OCI-LY7 (cell line): ENCODE data around the gene S100A9.

Experiments
- EZH2phosphoT487 ChIP-seq: fragments of 200-600 bp; sonication (generic); IDR thresholded peaks from 2 replicates; pipeline ENCODE4 v1.6.1; 2018; ENCODE audit warnings: low read depth, borderline replicate concordance, mild to moderate bottlenecking, mixed run types, antibody characterized with exemption, low read length, moderate library complexity, mixed read lengths
- TF ChIP-seq, protein P1 (sequence below): fragments of 200-600 bp; sonication (generic); conservative IDR thresholded peaks from 2 replicates; pipeline ENCODE4 v1.5.1; 2014; ENCODE audit warnings: mild to moderate bottlenecking, antibody characterized with exemption, low read length, moderate library complexity, mixed read lengths

DNA sequence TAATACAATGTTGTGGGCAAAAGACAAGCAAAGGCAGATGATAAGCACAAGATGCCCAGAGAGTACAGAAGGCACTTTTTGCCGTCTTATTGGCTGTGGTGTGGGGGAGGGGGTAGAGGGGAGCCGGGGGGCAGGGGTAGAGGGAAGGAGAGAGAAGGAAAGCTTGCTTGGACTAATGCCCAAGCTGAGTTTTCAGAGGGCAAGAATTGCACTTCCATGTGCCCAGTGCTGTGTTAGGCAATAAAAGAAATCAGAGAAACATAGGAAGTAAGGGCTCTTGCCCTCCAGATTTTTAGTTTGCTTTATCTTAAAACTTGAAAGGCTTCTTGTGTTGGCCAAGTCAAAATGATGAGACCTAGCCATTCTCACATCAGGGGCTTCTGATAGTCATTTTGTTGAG is 9.4 kb downstream of the S100A9 start:
- TF ChIP-seq, protein P1, sequence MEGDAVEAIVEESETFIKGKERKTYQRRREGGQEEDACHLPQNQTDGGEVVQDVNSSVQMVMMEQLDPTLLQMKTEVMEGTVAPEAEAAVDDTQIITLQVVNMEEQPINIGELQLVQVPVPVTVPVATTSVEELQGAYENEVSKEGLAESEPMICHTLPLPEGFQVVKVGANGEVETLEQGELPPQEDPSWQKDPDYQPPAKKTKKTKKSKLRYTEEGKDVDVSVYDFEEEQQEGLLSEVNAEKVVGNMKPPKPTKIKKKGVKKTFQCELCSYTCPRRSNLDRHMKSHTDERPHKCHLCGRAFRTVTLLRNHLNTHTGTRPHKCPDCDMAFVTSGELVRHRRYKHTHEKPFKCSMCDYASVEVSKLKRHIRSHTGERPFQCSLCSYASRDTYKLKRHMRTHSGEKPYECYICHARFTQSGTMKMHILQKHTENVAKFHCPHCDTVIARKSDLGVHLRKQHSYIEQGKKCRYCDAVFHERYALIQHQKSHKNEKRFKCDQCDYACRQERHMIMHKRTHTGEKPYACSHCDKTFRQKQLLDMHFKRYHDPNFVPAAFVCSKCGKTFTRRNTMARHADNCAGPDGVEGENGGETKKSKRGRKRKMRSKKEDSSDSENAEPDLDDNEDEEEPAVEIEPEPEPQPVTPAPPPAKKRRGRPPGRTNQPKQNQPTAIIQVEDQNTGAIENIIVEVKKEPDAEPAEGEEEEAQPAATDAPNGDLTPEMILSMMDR, result no peak
- no peak for TF ChIP-seq EZH2phosphoT487
